ENCODE data around the gene EXOC3L1. TPM values are rescaled to one million over a fixed set of nuclear protein-coding genes. Genes with fewer than 3 reads are reported as not detected.

EXOC3L1 gene
- total RNA-seq: 0.54 and 1.6 TPM in 2 replicates

GRCh38 chr16:67190041-67190440, at the start of gene EXOC3L1:
Gene EXOC3L1, minus strand, starts transcription at chr16:67190136. Its CDS starts 460 bp downstream, at chr16:67189676.

GRCh38 chr16:67226804-67227566, 37.0 kb upstream of the EXOC3L1 start, which contains the start of gene TMEM208:
Gene TMEM208, plus strand, starts transcription at chr16:67227130. Its CDS starts 89 bp downstream, at chr16:67227219.

GRCh38 chr16:67199011-67199807, 9.3 kb upstream of the EXOC3L1 start, which contains the start of gene ELMO3:
Gene ELMO3, plus strand, starts transcription at chr16:67199131. Its CDS starts 196 bp downstream, at chr16:67199327.

GRCh38 chr16:67191995-67192681, 2.2 kb upstream of the EXOC3L1 start, which contains the start of gene E2F4:
Gene E2F4, plus strand, starts transcription at chr16:67192155. Its CDS starts 73 bp downstream, at chr16:67192228.

GRCh38 chr16:67183627-67184452, 6.1 kb downstream of the EXOC3L1 start, which contains the start of gene MATCAP1:
Gene MATCAP1, minus strand, starts transcription at chr16:67183963. Its CDS starts 3,353 bp downstream, at chr16:67180610.

GRCh38 chr16:67170168-67170948, 19.6 kb downstream of the EXOC3L1 start, which contains the start of gene NOL3:
Gene NOL3, plus strand, starts transcription at chr16:67170538.

GRCh38 chr16:67164599-67165061, 25.3 kb downstream of the EXOC3L1 start, which contains the start of gene HSF4:
Gene HSF4, plus strand, starts transcription at chr16:67164745. Its CDS starts 67 bp downstream, at chr16:67164812.

GRCh38 chr16:67150833-67151396, 39.0 kb downstream of the EXOC3L1 start, which contains the start of gene B3GNT9:
Gene B3GNT9, minus strand, starts transcription at chr16:67150998. Its CDS starts 513 bp downstream, at chr16:67150485.

Other genes with a start within 250 kb of the EXOC3L1 start
- gene CES3, start 228.9 kb downstream of the EXOC3L1 start, total RNA-seq: under 0.01 TPM in 1 of 2 replicates, not detected in the other
- gene CES4A, start 201.5 kb downstream of the EXOC3L1 start, total RNA-seq: 1.4 and 4.4 TPM in 2 replicates
- gene CBFB, start 161.0 kb downstream of the EXOC3L1 start, total RNA-seq: 35.7 and 36.1 TPM in 2 replicates
- gene PHAF1, start 80.2 kb downstream of the EXOC3L1 start, total RNA-seq: 11.6 and 13.3 TPM in 2 replicates
- gene B3GNT9, start 39.1 kb downstream of the EXOC3L1 start, total RNA-seq: 44.9 and 54.3 TPM in 2 replicates
- gene TRADD, start 30.2 kb downstream of the EXOC3L1 start, total RNA-seq: 26.9 and 33.2 TPM in 2 replicates
- 16.8 and 31.1 TPM in 2 replicates for gene FBXL8, start 30.2 kb downstream of the EXOC3L1 start, total RNA-seq
- 5.8 and 18.1 TPM in 2 replicates for gene HSF4, start 25.4 kb downstream of the EXOC3L1 start, total RNA-seq
- gene NOL3, start 19.6 kb downstream of the EXOC3L1 start, total RNA-seq: 37.5 and 51.4 TPM in 2 replicates
- gene MATCAP1, start 6.2 kb downstream of the EXOC3L1 start, total RNA-seq: 17.5 and 17.8 TPM in 2 replicates
- 50.9 and 63.4 TPM in 2 replicates for gene E2F4, start 2.0 kb upstream of the EXOC3L1 start, total RNA-seq
- 0.36 and 0.49 TPM in 2 replicates for gene ELMO3, start 9.0 kb upstream of the EXOC3L1 start, total RNA-seq
- 40.3 and 49.1 TPM in 2 replicates for gene TMEM208, start 37.0 kb upstream of the EXOC3L1 start, total RNA-seq
- 13.6 and 19.0 TPM in 2 replicates for gene FHOD1, start 57.3 kb upstream of the EXOC3L1 start, total RNA-seq
- 0.18 and 0.32 TPM in 2 replicates for gene SLC9A5, start 58.8 kb upstream of the EXOC3L1 start, total RNA-seq
- 2.0 and 3.4 TPM in 2 replicates for gene PLEKHG4, start 89.4 kb upstream of the EXOC3L1 start, total RNA-seq
- gene KCTD19, start 136.6 kb upstream of the EXOC3L1 start, total RNA-seq: not detected in 2 replicates
- gene LRRC36, start 136.7 kb upstream of the EXOC3L1 start, total RNA-seq: not detected in 2 replicates
- gene TPPP3, start 203.4 kb upstream of the EXOC3L1 start, total RNA-seq: not detected in 2 replicates
- gene ZDHHC1, start 226.3 kb upstream of the EXOC3L1 start, total RNA-seq: 7.5 and 9.2 TPM in 2 replicates
- 0.18 and 0.49 TPM in 2 replicates for gene HSD11B2, start 241.0 kb upstream of the EXOC3L1 start, total RNA-seq

Measured in cardiac atrium fibroblast (primary cell).